IMR-90 (cell line): Measurements from ENCODE around the gene ADIRF.

Experiments used
- BHLHE40 ChIP-seq: fragments of 150-350 bp; IDR thresholded peaks from 2 replicates; pipeline ENCODE4 v1.6.1; 2016; ENCODE audit warnings: mild to moderate bottlenecking, low read depth, low read length
- CEBPB ChIP-seq: IDR thresholded peaks from 2 replicates; pipeline ENCODE4 v1.6.1; 2012; ENCODE audit warnings: low read depth, low read length, improper control_type of control experiment
- CHD1 ChIP-seq: IDR thresholded peaks from 2 replicates; pipeline ENCODE4 v1.6.1; 2012; ENCODE audit warnings: low read depth, low read length, improper control_type of control experiment
- FOS ChIP-seq: fragments of 150-350 bp; IDR thresholded peaks from 2 replicates; pipeline ENCODE4 v1.6.1; 2016; ENCODE audit warnings: low read depth, low read length
- NFE2L2 ChIP-seq: fragments of 150-350 bp; IDR thresholded peaks from 2 replicates; pipeline ENCODE4 v1.6.1; 2016; ENCODE audit warnings: low read depth, mild to moderate bottlenecking, low read length
- POLR2A ChIP-seq: IDR thresholded peaks from 2 replicates; pipeline ENCODE4 v1.6.1; 2012; ENCODE audit warnings: mild to moderate bottlenecking, low read depth, low read length
- SMC3 ChIP-seq: fragments of 150-350 bp; IDR thresholded peaks from 2 replicates; pipeline ENCODE4 v1.6.1; 2016; ENCODE audit warnings: low read depth, mild to moderate bottlenecking, antibody characterized with exemption, low read length, moderate library complexity
- TF ChIP-seq, protein P1 (sequence below): conservative IDR thresholded peaks from 2 replicates; pipeline ENCODE4 v1.5.1; 2012; ENCODE audit warnings: mild to moderate bottlenecking, low read depth, low read length, improper control_type of control experiment
- TF ChIP-seq, protein P2 (sequence below): fragments of 150-350 bp; IDR thresholded peaks from 2 replicates; pipeline ENCODE4 v1.6.1; 2016; ENCODE audit warnings: low read depth, mild to moderate bottlenecking, low read length, moderate library complexity, borderline replicate concordance
- TF ChIP-seq, protein P3 (sequence below): fragments of 150-350 bp; IDR thresholded peaks from 2 replicates; pipeline ENCODE4 v1.6.1; 2017; ENCODE audit warnings: mild to moderate bottlenecking, antibody characterized with exemption, low read length, low read depth

DNA sequence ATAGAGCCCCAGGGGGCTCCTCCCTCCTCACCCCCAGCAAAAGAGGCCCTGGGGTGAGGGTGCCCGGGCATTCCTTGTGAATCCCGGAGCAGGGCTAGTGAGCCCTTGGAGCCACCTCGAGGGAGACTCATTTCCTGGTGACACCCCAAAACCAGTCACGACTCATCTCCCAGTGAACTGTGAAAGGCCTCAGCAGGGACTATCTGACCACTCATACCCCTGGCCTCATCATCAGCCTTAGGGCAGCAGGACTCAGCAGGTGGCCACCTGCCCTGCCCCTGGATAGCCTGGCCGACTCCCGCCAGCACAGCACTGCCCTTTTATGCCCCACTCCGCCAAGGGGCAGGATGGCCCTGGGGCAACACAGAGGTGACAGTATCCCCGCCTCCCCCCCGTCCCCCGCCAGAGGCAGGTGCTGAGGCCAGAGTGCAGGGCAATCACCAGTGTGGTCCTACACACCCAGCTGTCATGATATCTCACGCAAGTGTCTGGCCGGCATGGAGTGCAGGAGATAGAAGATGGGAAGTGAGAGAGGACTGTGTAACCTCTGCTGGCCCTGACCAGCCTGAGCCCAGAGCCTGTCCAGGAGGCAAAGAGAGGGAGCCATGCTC lies 6.7 kb upstream of the ADIRF start:
- no peak for TF ChIP-seq CHD1
- TF ChIP-seq, protein P1, sequence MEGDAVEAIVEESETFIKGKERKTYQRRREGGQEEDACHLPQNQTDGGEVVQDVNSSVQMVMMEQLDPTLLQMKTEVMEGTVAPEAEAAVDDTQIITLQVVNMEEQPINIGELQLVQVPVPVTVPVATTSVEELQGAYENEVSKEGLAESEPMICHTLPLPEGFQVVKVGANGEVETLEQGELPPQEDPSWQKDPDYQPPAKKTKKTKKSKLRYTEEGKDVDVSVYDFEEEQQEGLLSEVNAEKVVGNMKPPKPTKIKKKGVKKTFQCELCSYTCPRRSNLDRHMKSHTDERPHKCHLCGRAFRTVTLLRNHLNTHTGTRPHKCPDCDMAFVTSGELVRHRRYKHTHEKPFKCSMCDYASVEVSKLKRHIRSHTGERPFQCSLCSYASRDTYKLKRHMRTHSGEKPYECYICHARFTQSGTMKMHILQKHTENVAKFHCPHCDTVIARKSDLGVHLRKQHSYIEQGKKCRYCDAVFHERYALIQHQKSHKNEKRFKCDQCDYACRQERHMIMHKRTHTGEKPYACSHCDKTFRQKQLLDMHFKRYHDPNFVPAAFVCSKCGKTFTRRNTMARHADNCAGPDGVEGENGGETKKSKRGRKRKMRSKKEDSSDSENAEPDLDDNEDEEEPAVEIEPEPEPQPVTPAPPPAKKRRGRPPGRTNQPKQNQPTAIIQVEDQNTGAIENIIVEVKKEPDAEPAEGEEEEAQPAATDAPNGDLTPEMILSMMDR = no peak
- TF ChIP-seq, protein P2, sequence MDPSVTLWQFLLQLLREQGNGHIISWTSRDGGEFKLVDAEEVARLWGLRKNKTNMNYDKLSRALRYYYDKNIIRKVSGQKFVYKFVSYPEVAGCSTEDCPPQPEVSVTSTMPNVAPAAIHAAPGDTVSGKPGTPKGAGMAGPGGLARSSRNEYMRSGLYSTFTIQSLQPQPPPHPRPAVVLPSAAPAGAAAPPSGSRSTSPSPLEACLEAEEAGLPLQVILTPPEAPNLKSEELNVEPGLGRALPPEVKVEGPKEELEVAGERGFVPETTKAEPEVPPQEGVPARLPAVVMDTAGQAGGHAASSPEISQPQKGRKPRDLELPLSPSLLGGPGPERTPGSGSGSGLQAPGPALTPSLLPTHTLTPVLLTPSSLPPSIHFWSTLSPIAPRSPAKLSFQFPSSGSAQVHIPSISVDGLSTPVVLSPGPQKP = no peak
- TF ChIP-seq POLR2A = no peak
- TF ChIP-seq SMC3 = no peak
- no peak for TF ChIP-seq BHLHE40
- TF ChIP-seq, protein P3, sequence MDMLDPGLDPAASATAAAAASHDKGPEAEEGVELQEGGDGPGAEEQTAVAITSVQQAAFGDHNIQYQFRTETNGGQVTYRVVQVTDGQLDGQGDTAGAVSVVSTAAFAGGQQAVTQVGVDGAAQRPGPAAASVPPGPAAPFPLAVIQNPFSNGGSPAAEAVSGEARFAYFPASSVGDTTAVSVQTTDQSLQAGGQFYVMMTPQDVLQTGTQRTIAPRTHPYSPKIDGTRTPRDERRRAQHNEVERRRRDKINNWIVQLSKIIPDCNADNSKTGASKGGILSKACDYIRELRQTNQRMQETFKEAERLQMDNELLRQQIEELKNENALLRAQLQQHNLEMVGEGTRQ = no peak
- no peak for TF ChIP-seq NFE2L2
- no peak for TF ChIP-seq FOS
- no peak for TF ChIP-seq CEBPB
